Measurements from ENCODE around the gene TRIM54.
A peak's percentile ranks its signal among the peaks of the same experiment; 100 is the strongest.
"Not testable (repeated sequence)": the region's sequence is repeated elsewhere in the genome, so short reads cannot be mapped to it uniquely, and the experiment has no call there.

Gene TRIM54

DNA sequence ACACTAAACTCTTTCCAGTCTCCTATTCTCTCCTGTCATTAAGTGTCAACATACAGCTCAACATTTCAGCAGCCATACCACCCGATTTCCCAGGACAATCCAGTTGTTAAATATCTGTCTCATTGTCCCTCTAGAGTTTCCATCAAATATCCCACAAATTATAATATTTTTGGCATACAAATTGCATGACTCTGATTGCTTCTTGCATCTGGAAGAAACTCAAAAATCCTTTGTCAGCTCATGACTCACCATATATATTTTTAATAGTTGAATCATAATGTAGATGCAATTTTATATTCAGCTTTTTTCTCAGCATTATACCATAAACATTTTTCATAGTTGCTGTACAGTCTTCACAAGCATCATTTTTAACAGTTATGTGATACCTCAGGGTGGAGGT lies 26.6 kb upstream of the TRIM54 start:
- no peak for DNase-seq (ENCODE audit: insufficient read length, low spot score)
- FAIRE-seq = no peak

DNA sequence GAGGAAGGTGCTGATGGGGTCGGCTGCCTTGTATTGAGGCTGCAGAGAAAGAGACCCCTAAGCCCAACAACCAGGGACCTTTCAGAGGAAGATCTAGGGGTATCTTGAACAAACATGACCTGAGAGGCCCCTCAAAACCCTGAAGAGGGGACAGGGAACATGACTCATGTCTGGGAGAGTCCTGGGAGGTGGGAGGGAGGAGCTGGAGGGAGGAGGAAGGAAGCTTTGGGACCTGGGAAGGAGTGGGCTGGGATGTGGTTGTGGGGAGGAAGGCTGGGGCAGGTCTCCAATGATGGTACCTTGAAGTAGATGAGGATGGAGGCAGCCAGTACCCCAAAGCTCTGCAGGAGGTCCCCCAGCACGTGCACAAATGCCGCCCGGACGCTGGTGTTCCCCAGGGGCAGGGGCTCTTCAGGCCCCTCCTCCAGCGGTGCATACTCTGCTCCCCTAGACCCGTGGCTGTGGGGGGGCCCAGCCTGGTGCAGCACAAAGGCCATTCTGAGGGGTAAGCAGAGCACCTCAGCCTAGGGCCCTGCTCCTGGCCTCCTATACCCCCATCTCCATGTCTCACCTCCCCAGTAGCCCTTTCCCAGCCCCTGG lies 25.3 kb upstream of the TRIM54 start:
- DNase-seq (ENCODE audit: insufficient read length, low spot score) (no peak), FAIRE-seq (no peak)

GRCh38 chr2:27258051-27258450 lies 24.2 kb upstream of the TRIM54 start:
- FAIRE-seq (no peak), DNase-seq (ENCODE audit: insufficient read length, low spot score) (no peak)

DNA sequence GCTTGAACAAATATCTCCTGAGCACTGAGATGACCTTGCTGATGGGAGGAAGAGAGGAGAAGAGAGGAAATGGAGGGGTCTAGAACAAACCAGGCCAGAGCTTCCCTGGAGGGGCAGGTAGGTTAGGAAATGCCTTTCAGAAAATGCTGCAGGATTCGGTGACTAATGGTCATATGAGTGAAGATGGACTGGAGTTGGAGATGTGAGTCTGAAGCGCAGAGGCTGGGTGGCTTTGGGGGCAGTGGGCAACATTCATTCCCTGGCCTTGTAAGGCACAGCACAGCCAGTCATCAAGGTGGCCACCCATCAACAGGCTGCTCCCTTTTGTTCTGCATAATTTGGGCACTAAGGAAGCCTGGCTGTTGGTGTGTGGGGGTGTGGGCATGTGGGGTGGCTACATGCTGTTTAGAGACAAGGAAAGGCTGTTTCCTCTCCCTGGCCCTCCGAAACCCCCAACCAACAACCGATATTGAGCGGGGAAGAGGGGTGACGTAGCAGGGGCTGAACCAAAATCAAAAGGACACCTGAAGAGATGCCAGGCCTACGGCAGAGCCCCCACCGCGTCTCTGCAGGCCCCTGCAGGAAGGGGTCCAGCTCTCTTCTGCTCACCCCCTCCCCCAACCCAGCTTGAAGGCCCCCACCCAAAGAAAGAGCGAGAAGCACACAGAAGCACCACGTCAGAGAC lies 20.8 kb upstream of the TRIM54 start:
- DNase-seq (ENCODE audit: insufficient read length, low spot score) (no peak), FAIRE-seq (no peak)

DNA sequence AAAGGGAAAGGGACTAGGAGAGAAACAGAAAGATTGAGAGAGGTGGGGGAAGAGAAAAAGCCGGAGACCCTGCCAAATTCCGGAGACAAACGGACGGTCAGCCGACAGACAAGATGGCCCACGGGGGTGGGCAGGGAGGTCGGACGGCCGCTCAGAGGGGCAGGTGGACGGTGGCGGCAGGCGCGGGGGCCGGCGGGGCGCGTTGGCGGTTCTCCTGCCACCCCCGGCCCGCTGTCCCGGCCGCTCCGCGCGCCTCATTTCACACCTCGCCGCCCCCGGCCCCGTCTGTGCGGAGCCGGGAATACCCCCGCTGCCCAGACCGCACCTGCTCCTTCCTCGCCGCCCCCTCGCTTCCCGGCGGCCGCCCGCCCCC lies 20.3 kb upstream of the TRIM54 start:
- FAIRE-seq = no peak
- no peak for DNase-seq (ENCODE audit: insufficient read length, low spot score)

GRCh38 chr2:27262379-27263286 lies 19.6 kb upstream of the TRIM54 start, which contains the start of gene SLC30A3:
TSS of gene SLC30A3 (minus strand) at chr2:27263047. CDS start at chr2:27262906, 141 bp downstream.
- peak; percentile 93 for DNase-seq (ENCODE audit: insufficient read length, low spot score)

DNA sequence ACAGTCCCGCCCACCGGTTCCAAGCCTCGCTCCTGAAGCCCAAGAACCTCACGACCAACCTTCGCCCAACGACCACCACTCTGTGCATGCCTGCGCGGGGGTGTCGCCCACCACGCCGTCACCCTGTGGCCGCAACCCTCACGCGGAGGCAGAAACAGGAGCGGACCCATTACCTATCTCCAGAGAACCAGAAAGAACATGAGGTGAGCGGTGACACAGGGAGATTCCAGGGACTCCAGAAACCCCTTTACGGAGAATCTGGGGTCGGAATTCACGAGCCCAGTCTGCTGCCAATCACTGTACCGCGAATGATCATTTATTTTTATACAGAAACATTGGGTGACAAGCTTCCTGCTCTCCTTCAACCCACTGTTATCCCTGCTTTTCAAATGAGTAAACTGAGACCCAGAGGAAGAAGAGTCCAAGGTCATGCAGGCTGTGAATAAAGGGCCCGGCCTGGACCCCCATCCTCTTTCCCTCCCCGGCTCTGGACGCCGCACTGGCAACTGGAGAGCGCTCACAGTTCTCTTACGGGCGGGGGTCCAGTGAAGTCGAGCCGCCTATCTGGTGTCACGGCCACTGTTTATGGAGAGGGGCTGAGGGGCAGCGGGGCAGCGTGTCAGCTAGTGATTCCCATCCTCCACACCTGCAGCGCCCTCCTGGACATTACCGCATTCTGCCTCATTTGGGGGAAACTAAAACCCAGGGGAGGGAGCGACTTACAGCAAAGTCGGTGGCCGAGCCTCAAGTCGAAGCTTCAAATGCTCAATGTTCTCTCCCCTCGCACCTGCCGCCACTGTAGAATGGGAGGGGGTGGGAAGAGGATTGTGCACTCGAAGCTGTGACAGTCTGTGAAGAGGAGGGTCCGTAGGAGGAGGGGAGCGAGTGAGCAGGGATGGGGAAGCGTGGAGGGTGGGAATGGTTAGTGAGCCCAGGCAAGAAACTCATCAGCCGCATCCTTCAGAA lies 18.7 kb upstream of the TRIM54 start:
- FAIRE-seq (no peak), DNase-seq (ENCODE audit: insufficient read length, low spot score) (no peak)

More at GRCh38 chr2:27262379-27263286, 19.6 kb upstream of the TRIM54 start, which contains the start of gene SLC30A3:
- no peak for FAIRE-seq

GRCh38 chr2:27264253-27264752 lies 17.9 kb upstream of the TRIM54 start:
- FAIRE-seq = no peak
- DNase-seq (ENCODE audit: insufficient read length, low spot score) = no peak

DNA sequence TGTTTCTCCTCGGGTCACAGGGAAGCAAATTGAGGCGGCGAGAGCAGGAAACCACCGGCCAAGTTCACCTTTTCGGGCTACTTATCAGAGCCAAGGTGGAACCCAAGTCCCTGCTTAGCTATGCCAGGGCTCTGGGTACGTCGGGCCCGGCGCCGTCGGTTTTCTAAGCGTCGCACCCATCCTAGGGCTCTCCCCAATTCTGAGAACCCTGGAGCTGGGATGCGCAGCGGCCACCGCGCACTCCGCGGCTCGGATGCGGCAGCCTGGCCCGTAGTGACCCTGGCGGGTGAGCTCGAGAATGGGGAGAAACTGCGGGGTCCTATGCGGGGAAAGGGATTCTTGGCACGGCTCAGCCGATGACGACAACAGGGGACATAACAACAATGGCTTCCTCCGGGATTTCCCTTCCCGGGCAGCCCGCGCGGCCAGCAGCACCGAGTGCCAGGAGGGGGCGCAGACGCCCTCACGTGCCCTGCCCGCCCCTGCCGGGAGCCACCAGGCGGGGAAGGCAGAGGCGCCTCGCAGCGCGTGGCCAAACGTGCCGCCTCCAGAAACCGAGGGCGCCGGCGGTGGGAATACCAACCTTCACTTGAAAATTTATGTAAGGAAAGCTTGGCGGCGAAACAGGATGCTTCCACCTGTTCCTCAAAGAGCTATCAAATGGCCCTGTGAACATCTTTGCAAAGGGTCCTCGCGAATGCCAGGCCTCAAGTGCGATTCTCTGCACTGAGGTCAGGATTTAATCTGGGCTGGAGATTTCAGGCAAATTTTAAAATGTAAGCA lies 17.3 kb upstream of the TRIM54 start:
- FAIRE-seq (no peak), DNase-seq (ENCODE audit: insufficient read length, low spot score) (peak; percentile 71)

- DNase-seq (ENCODE audit: insufficient read length, low spot score) = no peak
- no peak for FAIRE-seq
Observed at GRCh38 chr2:27265536-27265870, 16.7 kb upstream of the TRIM54 start.

DNA sequence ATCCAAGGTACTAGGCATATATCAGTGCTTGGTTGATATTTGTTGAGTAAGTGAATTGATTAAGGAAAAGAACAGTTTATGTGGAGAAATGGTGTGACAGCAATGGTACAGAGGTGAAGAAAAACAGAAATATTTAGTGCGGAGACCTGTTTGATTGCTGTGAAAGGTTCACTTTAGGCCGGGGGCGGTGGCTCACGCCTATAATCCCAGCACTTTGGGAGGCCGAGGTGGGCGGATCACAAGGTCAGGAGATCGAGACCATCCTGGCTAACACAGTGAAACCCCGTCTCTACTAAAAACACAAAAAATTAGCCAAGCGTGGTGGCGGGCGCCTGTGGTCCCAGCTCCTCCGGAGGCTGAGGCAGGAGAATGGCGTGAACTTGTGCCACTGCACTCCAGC lies 13.9 kb upstream of the TRIM54 start:
- DNase-seq (ENCODE audit: insufficient read length, low spot score); FAIRE-seq: not testable (repeated sequence)

GRCh38 chr2:27270131-27270530 lies 12.1 kb upstream of the TRIM54 start:
- DNase-seq (ENCODE audit: insufficient read length, low spot score) (no peak), FAIRE-seq (no peak)

GRCh38 chr2:27270670-27271069 lies 11.6 kb upstream of the TRIM54 start:
- FAIRE-seq = no peak
- DNase-seq (ENCODE audit: insufficient read length, low spot score) = no peak

- DNase-seq (ENCODE audit: insufficient read length, low spot score) (no peak), FAIRE-seq (no peak)
Observed at GRCh38 chr2:27271631-27272340, 10.4 kb upstream of the TRIM54 start.

DNA sequence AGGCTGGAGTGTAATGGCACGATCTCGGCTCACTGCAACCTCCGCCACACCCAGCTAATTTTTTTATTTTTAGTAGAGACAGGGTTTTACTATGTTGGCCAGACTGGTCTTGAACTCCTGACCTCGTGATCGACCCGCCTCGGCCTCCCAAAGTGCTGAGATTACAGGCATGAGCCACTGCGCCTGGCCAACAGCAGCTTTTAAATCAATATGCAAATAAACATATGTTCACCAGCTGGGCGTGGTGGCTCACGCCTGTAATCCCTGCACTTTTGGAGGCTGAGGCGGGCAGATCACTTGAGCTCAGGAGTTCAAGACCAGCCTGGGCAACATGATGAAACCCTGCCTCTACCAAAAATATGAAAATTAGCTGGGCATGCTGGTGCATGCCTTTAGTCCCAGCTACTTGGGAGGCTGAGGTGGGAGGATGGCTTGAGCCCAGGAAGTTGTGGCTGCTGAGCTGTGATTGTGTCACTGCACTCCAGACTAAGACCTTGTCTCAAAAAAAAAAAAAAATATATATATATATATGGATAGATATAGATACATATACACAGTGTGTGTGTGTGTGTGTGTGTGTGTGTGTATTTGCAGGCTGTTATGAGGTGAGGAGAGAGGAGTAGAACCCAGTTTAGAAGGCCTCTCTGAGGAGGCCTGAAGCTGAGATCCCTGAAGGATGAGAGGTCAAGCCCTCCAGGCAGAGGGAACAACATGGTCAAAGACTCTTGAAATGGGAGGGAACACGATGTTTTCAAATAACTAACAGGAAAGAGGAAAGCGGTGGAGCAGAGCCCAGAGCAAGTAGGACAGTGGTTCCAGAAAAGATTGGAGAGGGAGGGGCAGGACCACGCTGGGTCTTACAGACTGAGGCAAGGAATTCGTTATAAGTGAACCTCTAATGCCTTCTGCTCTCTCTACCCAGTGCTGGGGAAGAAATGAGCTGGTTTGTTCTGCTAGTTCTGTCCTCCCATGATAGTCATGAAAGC lies 9.4 kb upstream of the TRIM54 start:
- FAIRE-seq; DNase-seq (ENCODE audit: insufficient read length, low spot score): not testable (repeated sequence)

DNA sequence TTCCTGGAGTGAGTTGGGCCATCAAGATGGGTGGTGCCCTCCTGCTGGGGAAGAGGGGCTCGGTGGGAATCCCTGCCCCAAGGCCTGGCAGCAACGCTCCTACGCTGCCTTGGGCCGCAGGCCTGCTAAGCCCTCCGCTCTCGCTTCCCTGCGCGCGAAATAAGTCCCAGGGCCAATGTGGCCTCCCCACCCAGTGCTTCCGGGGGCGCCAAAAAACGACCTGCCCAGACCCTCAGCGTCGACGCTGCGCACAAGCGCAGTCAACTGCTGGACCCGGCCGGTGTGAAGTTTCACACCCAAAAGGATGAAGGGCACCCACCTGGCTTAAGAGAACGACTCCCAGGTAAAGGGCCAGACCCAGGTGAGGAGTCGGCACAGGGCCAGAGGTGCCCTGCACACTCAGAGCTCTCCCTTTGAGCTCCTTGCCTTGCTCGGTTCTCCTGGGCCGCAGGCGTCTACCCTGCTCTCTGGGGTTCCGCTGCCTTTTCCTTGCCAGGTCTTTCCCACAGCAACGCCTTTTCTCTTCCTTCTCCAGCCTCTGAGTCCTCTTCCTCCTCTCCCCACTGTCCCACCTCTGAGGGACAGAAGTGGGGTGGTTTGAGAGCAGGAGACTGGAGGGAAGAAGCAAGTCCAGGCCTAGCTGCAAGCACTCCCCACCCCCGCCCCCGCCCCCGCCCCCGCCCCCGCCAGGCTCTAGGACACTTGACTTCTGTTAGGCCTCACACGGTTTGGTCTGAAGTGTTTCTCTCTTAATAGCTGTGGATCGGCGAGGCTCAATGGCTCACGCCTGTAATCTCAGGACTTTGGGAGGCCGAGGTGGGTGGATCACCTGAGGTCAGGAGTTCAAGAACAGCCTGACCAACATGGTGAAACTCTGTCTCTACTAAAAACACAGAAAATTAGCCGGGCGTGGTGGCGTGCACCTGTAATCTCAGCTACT lies 6.7 kb upstream of the TRIM54 start, which contains the start of gene DNAJC5G:
Gene DNAJC5G (plus strand): TSS at position 223 of the 940 bp plus-strand sequence. CDS start 1,296 bp downstream, outside the sequence.
- FAIRE-seq = no peak
- no peak for DNase-seq (ENCODE audit: insufficient read length, low spot score)
